GM23338 (cell line): ENCODE results near the gene ST6GALNAC3. TPM values are rescaled to one million over a fixed set of nuclear protein-coding genes. Genes with fewer than 3 reads are reported as not detected.

Experiments used
- ATAC-seq: fragments of 200-7000 bp; cut with Tn5 transposase; 3 replicates; pipeline ENCODE4 v1.9.1; 2020
- DNase-seq: peaks from one replicate; pipeline ENCODE4 v3.0.0-alpha.2; 2015; ENCODE audit warnings: low spot score
- H2AFZ ChIP-seq: fragments of 200-600 bp; sonication (generic); 2 replicates; pipeline ENCODE4 v1.8.0; 2016; ENCODE audit warnings: antibody characterized with exemption, mild to moderate bottlenecking, moderate library complexity
- H3F3A ChIP-seq: fragments of 200-600 bp; sonication (generic); replicated peaks from 2 replicates; pipeline ENCODE4 v1.8.0; 2017; ENCODE audit warnings: antibody characterized with exemption, mixed run types, low read depth
- H3K27ac ChIP-seq: fragments of 200-600 bp; sonication (generic); 2 replicates; pipeline ENCODE4 v1.6.1; 2016; ENCODE audit warnings: low read depth
- H3K27me3 ChIP-seq: fragments of 200-600 bp; sonication (generic); 2 replicates; pipeline ENCODE4 v1.8.0; 2016; ENCODE audit warnings: mild to moderate bottlenecking, mixed run types, moderate library complexity; ENCODE audit not compliant: insufficient read depth
- H3K36me3 ChIP-seq: fragments of 200-600 bp; sonication (generic); 2 replicates; pipeline ENCODE4 v1.8.0; 2016; ENCODE audit warnings: mild to moderate bottlenecking; ENCODE audit not compliant: insufficient read depth
- H3K4me1 ChIP-seq: fragments of 200-600 bp; sonication (generic); 2 replicates; pipeline ENCODE4 v1.8.0; 2016; ENCODE audit warnings: mild to moderate bottlenecking, moderate library complexity; ENCODE audit not compliant: insufficient read depth
- H3K4me2 ChIP-seq: fragments of 200-600 bp; sonication (generic); 2 replicates; pipeline ENCODE4 v1.7.1; 2017; ENCODE audit warnings: mixed run types
- H3K4me3 ChIP-seq: fragments of 200-600 bp; sonication (generic); 2 replicates; pipeline ENCODE4 v1.6.1; 2016; ENCODE audit warnings: mixed run types
- H3K79me2 ChIP-seq: fragments of 200-600 bp; sonication (generic); replicated peaks from 2 replicates; pipeline ENCODE4 v1.8.0; 2017; ENCODE audit warnings: mild to moderate bottlenecking; ENCODE audit not compliant: insufficient read depth
- H3K9me2 ChIP-seq: fragments of 200-600 bp; sonication (generic); 2 replicates; pipeline ENCODE4 v1.8.0; 2017; ENCODE audit not compliant: insufficient read depth
- H4K20me1 ChIP-seq: fragments of 200-600 bp; sonication (generic); replicated peaks from 2 replicates; pipeline ENCODE4 v1.8.0; 2017; ENCODE audit warnings: mild to moderate bottlenecking; ENCODE audit not compliant: insufficient read depth
- H3K27ac Mint-ChIP-seq: 2 replicates; pipeline ENCODE4 v1.8.0; 2020; ENCODE audit warnings: inconsistent platforms, mild to moderate bottlenecking, moderate library complexity, mixed read lengths
- H3K27me3 Mint-ChIP-seq: 3 replicates; pipeline ENCODE4 v1.8.0; 2022; ENCODE audit warnings: low read depth, mild to moderate bottlenecking, moderate library complexity, mixed read lengths, inconsistent platforms; ENCODE audit not compliant: insufficient read depth, poor library complexity
- H3K36me3 Mint-ChIP-seq: 3 replicates; pipeline ENCODE4 v1.8.0; 2021; ENCODE audit warnings: low read depth, mild to moderate bottlenecking, inconsistent platforms, moderate library complexity, mixed read lengths
- H3K4me1 Mint-ChIP-seq: 3 replicates; pipeline ENCODE4 v1.8.0; 2020; ENCODE audit warnings: mild to moderate bottlenecking, inconsistent platforms, mixed read lengths
- H3K4me3 Mint-ChIP-seq: 3 replicates; pipeline ENCODE4 v1.8.0; 2021; ENCODE audit warnings: moderate library complexity, mild to moderate bottlenecking, inconsistent platforms, mixed read lengths
- H3K9me3 Mint-ChIP-seq: 3 replicates; pipeline ENCODE4 v1.8.0; 2020; ENCODE audit warnings: moderate library complexity, mild to moderate bottlenecking, inconsistent platforms, mixed read lengths
- CREB1 ChIP-seq: fragments of 250-450 bp; sonication (Bioruptor Pico); IDR thresholded peaks from 2 replicates; pipeline ENCODE4 v1.5.0; 2020; ENCODE audit warnings: low read depth, mild to moderate bottlenecking, moderate library complexity
- EZH2 ChIP-seq: fragments of 200-600 bp; sonication (generic); IDR thresholded peaks from one replicate; pipeline ENCODE4 v1.8.0; 2017; ENCODE audit warnings: antibody characterized with exemption, mild to moderate bottlenecking, low read depth; ENCODE audit not compliant: unreplicated experiment
- JUNB ChIP-seq: IDR thresholded peaks from one replicate; pipeline ENCODE4 v1.6.1; 2016; ENCODE audit warnings: antibody characterized with exemption; ENCODE audit not compliant: unreplicated experiment
- NANOG ChIP-seq: IDR thresholded peaks from 2 replicates; pipeline ENCODE4 v1.6.1; 2016; ENCODE audit warnings: antibody characterized with exemption, borderline replicate concordance
- STAT1 ChIP-seq: IDR thresholded peaks from one replicate; pipeline ENCODE4 v1.6.1; 2016; ENCODE audit warnings: antibody characterized with exemption; ENCODE audit not compliant: unreplicated experiment
- ZNF114 ChIP-seq: fragments of 250-450 bp; sonication (Bioruptor Pico); IDR thresholded peaks from 2 replicates; pipeline ENCODE4 v1.5.0; 2020; ENCODE audit warnings: mild to moderate bottlenecking, moderate library complexity
- ZNF331 ChIP-seq: fragments of 250-450 bp; sonication (Bioruptor Pico); IDR thresholded peaks from 2 replicates; pipeline ENCODE4 v1.5.0; 2020; ENCODE audit warnings: low read depth, mild to moderate bottlenecking, moderate library complexity
- polyA plus RNA-seq: library from polyadenylated mRNA; unstranded; fragments of >200 nt; fragmentation: Nextera tagmentation; extraction: Ambion mirVana; gene quantifications from 2 replicates; pipeline ENCODE4 v1.2.1, GENCODE V29; 2016
- total RNA-seq: library from RNA; depleted of rRNA; stranded (reverse); fragments of >200 nt; shearing (Covaris generic); gene quantifications from 2 replicates; pipeline ENCODE4 v1.2.3, GENCODE V29; 2014
- TF ChIP-seq, protein P1 (sequence below), 2 experiments: fragments of 200-600 bp in 1 of 2; sonication (generic) in 1 of 2; conservative IDR thresholded peaks; 2 replicates each; pipeline versions ENCODE4 v1.5.1 to v1.6.1; 2016 to 2017; ENCODE audit warnings: antibody characterized with exemption in 2 of 2, low read depth in 2 of 2, mild to moderate bottlenecking in 2 of 2, moderate library complexity in 1 of 2
- TF ChIP-seq, protein P2 (sequence below): IDR thresholded peaks from 2 replicates; pipeline ENCODE4 v1.6.1; 2016; ENCODE audit warnings: antibody characterized with exemption
- TF ChIP-seq, protein P3 (sequence below): IDR thresholded peaks from one replicate; pipeline ENCODE4 v1.6.1; 2018; ENCODE audit warnings: antibody characterized with exemption; ENCODE audit not compliant: unreplicated experiment

ST6GALNAC3 gene
- total and polyA plus RNA-seq, 2 experiments from 2014 or later = 4.7 to 11.6 TPM

DNA sequence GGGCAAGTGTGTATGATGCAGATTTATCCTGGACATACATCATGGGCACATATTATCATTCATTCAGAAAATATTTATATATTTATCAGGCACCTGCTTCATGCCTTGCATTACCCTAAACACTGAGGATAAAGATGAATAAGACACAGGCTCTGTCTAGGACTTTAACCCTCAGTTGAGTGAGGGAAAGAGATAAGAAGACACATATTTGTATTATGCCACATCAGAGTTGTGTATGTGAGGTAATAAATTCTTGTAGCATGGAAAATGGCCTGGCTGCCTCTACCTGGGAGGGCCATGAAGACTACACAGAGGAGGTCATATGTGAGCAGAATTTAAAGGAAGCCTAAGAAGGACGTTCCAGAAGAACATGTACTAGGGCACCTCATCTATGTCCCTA lies 516.9 kb downstream of the ST6GALNAC3 start (continued):
- TF ChIP-seq, protein P1, sequence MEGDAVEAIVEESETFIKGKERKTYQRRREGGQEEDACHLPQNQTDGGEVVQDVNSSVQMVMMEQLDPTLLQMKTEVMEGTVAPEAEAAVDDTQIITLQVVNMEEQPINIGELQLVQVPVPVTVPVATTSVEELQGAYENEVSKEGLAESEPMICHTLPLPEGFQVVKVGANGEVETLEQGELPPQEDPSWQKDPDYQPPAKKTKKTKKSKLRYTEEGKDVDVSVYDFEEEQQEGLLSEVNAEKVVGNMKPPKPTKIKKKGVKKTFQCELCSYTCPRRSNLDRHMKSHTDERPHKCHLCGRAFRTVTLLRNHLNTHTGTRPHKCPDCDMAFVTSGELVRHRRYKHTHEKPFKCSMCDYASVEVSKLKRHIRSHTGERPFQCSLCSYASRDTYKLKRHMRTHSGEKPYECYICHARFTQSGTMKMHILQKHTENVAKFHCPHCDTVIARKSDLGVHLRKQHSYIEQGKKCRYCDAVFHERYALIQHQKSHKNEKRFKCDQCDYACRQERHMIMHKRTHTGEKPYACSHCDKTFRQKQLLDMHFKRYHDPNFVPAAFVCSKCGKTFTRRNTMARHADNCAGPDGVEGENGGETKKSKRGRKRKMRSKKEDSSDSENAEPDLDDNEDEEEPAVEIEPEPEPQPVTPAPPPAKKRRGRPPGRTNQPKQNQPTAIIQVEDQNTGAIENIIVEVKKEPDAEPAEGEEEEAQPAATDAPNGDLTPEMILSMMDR (conservative IDR thresholded peaks at IDR 0.05; ENCODE audit: low read depth in 2 of 2) = no peak
- no peak for TF ChIP-seq JUNB
- TF ChIP-seq ZNF331 (CRISPR knock-in tag) = no peak
- no peak for TF ChIP-seq CREB1 (CRISPR knock-in tag)

DNA sequence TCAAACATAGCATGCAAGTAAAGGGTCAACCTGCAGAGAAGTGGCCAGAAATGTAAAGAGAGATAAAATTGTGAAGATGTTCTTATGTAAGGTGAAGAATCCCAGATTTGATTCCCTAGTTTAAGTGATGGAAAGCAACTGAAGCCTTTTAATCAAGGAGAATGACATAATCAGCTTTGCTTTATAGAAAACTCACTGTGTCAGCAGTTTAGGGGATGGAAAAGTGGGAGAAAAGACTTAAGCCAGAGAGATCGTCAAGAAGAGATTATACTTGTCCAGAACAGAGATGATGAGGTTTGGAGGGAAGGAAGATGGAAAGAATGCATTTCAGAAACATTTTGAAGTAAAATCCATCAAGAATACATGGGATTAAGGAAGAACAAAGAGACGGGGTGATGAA lies 517.4 kb downstream of the ST6GALNAC3 start:
- Histone ChIP-seq H3K27me3 (no peaks in the 10 kb centered on the region), H3K36me3 (peaks cover 4% of the 10 kb centered on the region; the same call in 1 of the 2 replicates), H3K4me3 (no peak overlapping the region), H3K79me2 (no peaks in the 10 kb centered on the region), H3K27ac (no peak overlapping the region), H4K20me1 (no peaks in the 10 kb centered on the region), H3K4me1 (no peaks in the 10 kb centered on the region), H3K4me2 (no peak overlapping the region), H2AFZ (no peak overlapping the region), H3F3A (no peaks in the 10 kb centered on the region), H3K9me2 (peaks cover 9% of the 10 kb centered on the region)
- TF ChIP-seq EZH2 (no peak), JUNB (no peak), CREB1 (CRISPR knock-in tag) (no peak), NANOG (no peak), ZNF331 (CRISPR knock-in tag) (no peak), ZNF114 (CRISPR knock-in tag) (no peak)
- TF ChIP-seq, protein P2, sequence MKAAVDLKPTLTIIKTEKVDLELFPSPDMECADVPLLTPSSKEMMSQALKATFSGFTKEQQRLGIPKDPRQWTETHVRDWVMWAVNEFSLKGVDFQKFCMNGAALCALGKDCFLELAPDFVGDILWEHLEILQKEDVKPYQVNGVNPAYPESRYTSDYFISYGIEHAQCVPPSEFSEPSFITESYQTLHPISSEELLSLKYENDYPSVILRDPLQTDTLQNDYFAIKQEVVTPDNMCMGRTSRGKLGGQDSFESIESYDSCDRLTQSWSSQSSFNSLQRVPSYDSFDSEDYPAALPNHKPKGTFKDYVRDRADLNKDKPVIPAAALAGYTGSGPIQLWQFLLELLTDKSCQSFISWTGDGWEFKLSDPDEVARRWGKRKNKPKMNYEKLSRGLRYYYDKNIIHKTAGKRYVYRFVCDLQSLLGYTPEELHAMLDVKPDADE = no peak
- TF ChIP-seq, protein P1 (conservative IDR thresholded peaks at IDR 0.05; ENCODE audit: low read depth in 2 of 2) = no peak
- H3K27me3 Mint-ChIP-seq = no peaks in the 10 kb centered on the region
- DNase-seq (no peak), ATAC-seq (no peak)
- H3K4me1 Mint-ChIP-seq = no peaks in the 10 kb centered on the region; the same call in 2 of the 3 replicates
- H3K27ac Mint-ChIP-seq = no peak overlapping the region
- H3K4me3 Mint-ChIP-seq = no peak overlapping the region
- H3K9me3 Mint-ChIP-seq = peaks cover 11% of the 10 kb centered on the region
- peaks cover 11% of the 10 kb centered on the region for H3K36me3 Mint-ChIP-seq

DNA sequence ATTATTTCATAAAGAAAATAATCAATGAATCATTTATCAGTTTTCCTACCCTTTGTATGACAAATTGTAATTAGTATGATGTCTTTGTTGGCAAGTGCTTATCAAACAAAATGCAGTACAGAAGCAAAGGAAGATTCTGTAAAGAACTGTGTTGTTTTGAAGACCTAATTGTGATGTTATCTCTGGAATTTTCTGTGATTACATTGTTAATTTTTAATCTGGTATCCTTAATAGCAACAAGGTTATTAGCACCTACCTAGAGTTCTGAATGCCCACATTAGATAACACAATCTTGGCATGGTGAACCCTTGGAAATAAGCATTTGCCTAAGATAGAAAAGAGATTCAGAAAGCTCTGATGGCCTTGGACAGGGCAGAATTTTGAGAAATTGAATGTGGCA lies 518.6 kb downstream of the ST6GALNAC3 start:
- Histone ChIP-seq H4K20me1 (no peaks in the 10 kb centered on the region), H3K36me3 (peaks cover 4% of the 10 kb centered on the region; the same call in 1 of the 2 replicates), H3K9me2 (peaks cover 3% of the 10 kb centered on the region), H2AFZ (no peak overlapping the region), H3K4me2 (no peak overlapping the region), H3F3A (no peaks in the 10 kb centered on the region), H3K4me3 (no peak overlapping the region), H3K4me1 (no peaks in the 10 kb centered on the region), H3K79me2 (no peaks in the 10 kb centered on the region), H3K27me3 (no peaks in the 10 kb centered on the region), H3K27ac (no peak overlapping the region)
- DNase-seq = no peak
- H3K27ac Mint-ChIP-seq = no peak overlapping the region
- no peaks in the 10 kb centered on the region for H3K27me3 Mint-ChIP-seq
- H3K4me1 Mint-ChIP-seq = no peaks in the 10 kb centered on the region; the same call in 2 of the 3 replicates
- H3K4me3 Mint-ChIP-seq = no peak overlapping the region
- H3K36me3 Mint-ChIP-seq = peaks cover 14% of the 10 kb centered on the region
- H3K9me3 Mint-ChIP-seq = peaks cover 11% of the 10 kb centered on the region
- ATAC-seq = no peak
- no peak for TF ChIP-seq STAT1
- TF ChIP-seq, protein P3, sequence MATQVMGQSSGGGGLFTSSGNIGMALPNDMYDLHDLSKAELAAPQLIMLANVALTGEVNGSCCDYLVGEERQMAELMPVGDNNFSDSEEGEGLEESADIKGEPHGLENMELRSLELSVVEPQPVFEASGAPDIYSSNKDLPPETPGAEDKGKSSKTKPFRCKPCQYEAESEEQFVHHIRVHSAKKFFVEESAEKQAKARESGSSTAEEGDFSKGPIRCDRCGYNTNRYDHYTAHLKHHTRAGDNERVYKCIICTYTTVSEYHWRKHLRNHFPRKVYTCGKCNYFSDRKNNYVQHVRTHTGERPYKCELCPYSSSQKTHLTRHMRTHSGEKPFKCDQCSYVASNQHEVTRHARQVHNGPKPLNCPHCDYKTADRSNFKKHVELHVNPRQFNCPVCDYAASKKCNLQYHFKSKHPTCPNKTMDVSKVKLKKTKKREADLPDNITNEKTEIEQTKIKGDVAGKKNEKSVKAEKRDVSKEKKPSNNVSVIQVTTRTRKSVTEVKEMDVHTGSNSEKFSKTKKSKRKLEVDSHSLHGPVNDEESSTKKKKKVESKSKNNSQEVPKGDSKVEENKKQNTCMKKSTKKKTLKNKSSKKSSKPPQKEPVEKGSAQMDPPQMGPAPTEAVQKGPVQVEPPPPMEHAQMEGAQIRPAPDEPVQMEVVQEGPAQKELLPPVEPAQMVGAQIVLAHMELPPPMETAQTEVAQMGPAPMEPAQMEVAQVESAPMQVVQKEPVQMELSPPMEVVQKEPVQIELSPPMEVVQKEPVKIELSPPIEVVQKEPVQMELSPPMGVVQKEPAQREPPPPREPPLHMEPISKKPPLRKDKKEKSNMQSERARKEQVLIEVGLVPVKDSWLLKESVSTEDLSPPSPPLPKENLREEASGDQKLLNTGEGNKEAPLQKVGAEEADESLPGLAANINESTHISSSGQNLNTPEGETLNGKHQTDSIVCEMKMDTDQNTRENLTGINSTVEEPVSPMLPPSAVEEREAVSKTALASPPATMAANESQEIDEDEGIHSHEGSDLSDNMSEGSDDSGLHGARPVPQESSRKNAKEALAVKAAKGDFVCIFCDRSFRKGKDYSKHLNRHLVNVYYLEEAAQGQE = no peak
- TF ChIP-seq JUNB = no peak
- TF ChIP-seq ZNF114 (CRISPR knock-in tag) = no peak
- TF ChIP-seq, protein P1 (conservative IDR thresholded peaks at IDR 0.05; ENCODE audit: low read depth in 2 of 2) = no peak
